SK-N-SH (cell line): ENCODE results near the gene MATK. TPM values are rescaled to one million over a fixed set of nuclear protein-coding genes. Genes with fewer than 3 reads are reported as not detected.

Source experiments
- CTCF ChIA-PET: fragments of 300-600, 350-600 bp; formaldehyde crosslinking; extraction: SDS; loops from one replicate; lab custom pipeline; 2021; lab: Yijun Ruan, JAX
- POLR2A ChIA-PET: fragments of 350-600 bp; sonication (Branson Sonifier 250); formaldehyde crosslinking; extraction: SDS; loops from one replicate; lab custom pipeline; 2020; ENCODE audit warnings: antibody characterized with exemption, inconsistent platforms; lab: Yijun Ruan, JAX
- DNase-seq: peaks from one replicate; pipeline ENCODE4 v3.0.0; 2012
- H2AFZ ChIP-seq: fragments of 200-600 bp; sonication (generic); 2 replicates; pipeline ENCODE4 v1.8.1; 2016; ENCODE audit warnings: antibody characterized with exemption, mild to moderate bottlenecking, low read depth
- H3F3A ChIP-seq: fragments of 200-600 bp; sonication (generic); replicated peaks from 2 replicates; pipeline ENCODE3; 2016; ENCODE audit warnings: antibody characterized with exemption, mild to moderate bottlenecking; ENCODE audit not compliant: insufficient read depth
- H3K27ac ChIP-seq, 2 experiments: fragments of 200-500 bp in 1 of 2; fragments of 200-600 bp in 1 of 2; sonication (Bioruptor generic) in 1 of 2; sonication (generic), shearing (Covaris generic) in 1 of 2; 2 replicates each; pipeline versions ENCODE4 v1.5.1 to v1.6.1; 2014 to 2016; ENCODE audit warnings: low read depth in 2 of 2, inconsistent platforms in 1 of 2, low read length in 1 of 2, mild to moderate bottlenecking in 1 of 2, mixed read lengths in 1 of 2
- H3K27me3 ChIP-seq: fragments of 200-600 bp; sonication (generic), shearing (Covaris generic); 2 replicates; pipeline ENCODE4 v1.6.1; 2016; ENCODE audit warnings: mixed run types; ENCODE audit not compliant: insufficient read depth
- H3K36me3 ChIP-seq, 2 experiments: fragments of 200-500 bp in 1 of 2; fragments of 200-600 bp in 1 of 2; sonication (Bioruptor generic) in 1 of 2; sonication (generic) in 1 of 2; replicated peaks in 1 of 2; 2 replicates each; pipeline versions ENCODE3 to v1.5.1; 2014 to 2016; ENCODE audit warnings: low read length in 1 of 2, mild to moderate bottlenecking in 1 of 2; ENCODE audit not compliant: insufficient read depth in 2 of 2, control insufficient read depth in 1 of 2
- H3K4me1 ChIP-seq, 2 experiments: fragments of 200-500 bp in 1 of 2; fragments of 200-600 bp in 1 of 2; sonication (Bioruptor generic) in 1 of 2; sonication (generic), shearing (Covaris generic) in 1 of 2; 2 replicates each; pipeline versions ENCODE4 v1.5.1 to v1.6.1; 2014 to 2016; ENCODE audit warnings: low read depth in 1 of 2, low read length in 1 of 2, mixed run types in 1 of 2; ENCODE audit not compliant: insufficient read depth in 2 of 2, control insufficient read depth in 1 of 2
- H3K4me2 ChIP-seq: fragments of 200-600 bp; sonication (generic), shearing (Covaris generic); 2 replicates; pipeline ENCODE4 v1.6.1; 2017; ENCODE audit warnings: mixed run types
- H3K4me3 ChIP-seq, 2 experiments: fragments of 200-500 bp in 1 of 2; fragments of 200-600 bp in 1 of 2; sonication (Bioruptor generic) in 1 of 2; sonication (generic), shearing (Covaris generic) in 1 of 2; 2 replicates each; pipeline versions ENCODE4 v1.5.1 to v1.8.1; 2014 to 2016; ENCODE audit warnings: low read depth in 2 of 2, inconsistent platforms in 1 of 2, low read length in 1 of 2, mild to moderate bottlenecking in 1 of 2, mixed read lengths in 1 of 2, moderate library complexity in 1 of 2
- H3K79me2 ChIP-seq: fragments of 200-600 bp; sonication (generic); 2 replicates; pipeline ENCODE4 v1.8.1; 2017; ENCODE audit warnings: mild to moderate bottlenecking; ENCODE audit not compliant: insufficient read depth
- H3K9ac ChIP-seq: fragments of 200-600 bp; sonication (generic); 2 replicates; pipeline ENCODE4 v1.6.1; 2017; ENCODE audit warnings: mixed run types
- H3K9me2 ChIP-seq: fragments of 200-600 bp; sonication (generic); 2 replicates; pipeline ENCODE4 v1.6.1; 2017; ENCODE audit warnings: mixed run types
- H3K9me3 ChIP-seq: fragments of 200-600 bp; sonication (generic); 2 replicates; pipeline ENCODE4 v1.6.1; 2017; ENCODE audit warnings: mixed run types, mild to moderate bottlenecking, moderate library complexity
- H4K20me1 ChIP-seq: fragments of 200-600 bp; sonication (generic); 2 replicates; pipeline ENCODE4 v1.6.1; 2017; ENCODE audit warnings: mild to moderate bottlenecking, mixed run types; ENCODE audit not compliant: insufficient read depth
- CHD2 ChIP-seq: fragments of 150-350 bp; IDR thresholded peaks from 2 replicates; pipeline ENCODE4 v1.6.1; 2018; ENCODE audit warnings: low read length; ENCODE audit not compliant: partially characterized antibody
- CTCF ChIP-seq: fragments of 200-600 bp; sonication (generic); IDR thresholded peaks from 2 replicates; pipeline ENCODE4 v1.6.1; 2017; ENCODE audit warnings: antibody characterized with exemption, mild to moderate bottlenecking, moderate library complexity
- EP300 ChIP-seq, 2 experiments: IDR thresholded peaks; 2 replicates each; pipeline versions ENCODE4 v1.4.0 to v1.6.1; 2012; ENCODE audit warnings: borderline replicate concordance in 1 of 2, low read depth in 1 of 2, low read length in 1 of 2
- IRF3 ChIP-seq: fragments of 150-350 bp; IDR thresholded peaks from 2 replicates; pipeline ENCODE4 v1.6.1; 2016; ENCODE audit warnings: mild to moderate bottlenecking, low read depth, low read length
- MAX ChIP-seq: IDR thresholded peaks from 2 replicates; pipeline ENCODE4 v1.4.0; 2012; ENCODE audit warnings: low read depth
- MXI1 ChIP-seq: IDR thresholded peaks from 2 replicates; pipeline ENCODE4 v1.6.1; 2012; ENCODE audit warnings: mild to moderate bottlenecking, low read depth, low read length, improper control_type of control experiment
- NFIC ChIP-seq: IDR thresholded peaks from 2 replicates; pipeline ENCODE4 v1.4.0; 2012; ENCODE audit warnings: borderline replicate concordance
- NRF1 ChIP-seq: IDR thresholded peaks from 2 replicates; pipeline ENCODE4 v1.6.1; 2012; ENCODE audit warnings: low read depth, mild to moderate bottlenecking, low read length
- POLR2AphosphoS5 ChIP-seq: IDR thresholded peaks from 2 replicates; pipeline ENCODE4 v1.6.1; 2012; ENCODE audit warnings: low read depth, low read length
- RAD21 ChIP-seq: IDR thresholded peaks from 2 replicates; pipeline ENCODE4 v1.6.1; 2012; ENCODE audit warnings: mild to moderate bottlenecking, low read length
- RFX5 ChIP-seq: IDR thresholded peaks from 2 replicates; pipeline ENCODE4 v1.6.1; 2012; ENCODE audit warnings: mild to moderate bottlenecking, improper control_type of control experiment, low read length
- RXRA ChIP-seq: IDR thresholded peaks from 2 replicates; pipeline ENCODE4 v1.4.0; 2012; ENCODE audit warnings: low read depth, mild to moderate bottlenecking, borderline replicate concordance
- TAF1 ChIP-seq: IDR thresholded peaks from 2 replicates; pipeline ENCODE4 v1.6.1; 2012; ENCODE audit warnings: low read depth, mild to moderate bottlenecking, low read length, moderate library complexity, borderline replicate concordance
- ZBTB33 ChIP-seq: IDR thresholded peaks from 2 replicates; pipeline ENCODE4 v1.4.0; 2012; ENCODE audit warnings: low read depth, borderline replicate concordance
- WGBS: methylation state at CpG from one replicate; pipeline ENCODE4 v1.1.6; 2017; ENCODE audit warnings: low lambda C conversion rate; 5-methylcytosine and 5-hydroxymethylcytosine counted together
- polyA plus RNA-seq, 3 experiments: library from polyadenylated mRNA; depleted of rRNA; stranded (reverse); fragments of >200 nt; gene quantifications; 2 replicates each; pipeline ENCODE4 v1.2.3, GENCODE V29; 2012
- TF ChIP-seq, protein P1 (sequence below): IDR thresholded peaks from 2 replicates; pipeline ENCODE4 v1.4.0; 2012; ENCODE audit warnings: low read depth, borderline replicate concordance
- TF ChIP-seq, protein P2 (sequence below): IDR thresholded peaks from 2 replicates; pipeline ENCODE4 v1.6.1; 2012; ENCODE audit warnings: mild to moderate bottlenecking, low read depth, low read length, moderate library complexity

Gene MATK
- polyA plus RNA-seq, 1 of the 3 experiments (the other 2 are of a cell fraction), result not detected

DNA sequence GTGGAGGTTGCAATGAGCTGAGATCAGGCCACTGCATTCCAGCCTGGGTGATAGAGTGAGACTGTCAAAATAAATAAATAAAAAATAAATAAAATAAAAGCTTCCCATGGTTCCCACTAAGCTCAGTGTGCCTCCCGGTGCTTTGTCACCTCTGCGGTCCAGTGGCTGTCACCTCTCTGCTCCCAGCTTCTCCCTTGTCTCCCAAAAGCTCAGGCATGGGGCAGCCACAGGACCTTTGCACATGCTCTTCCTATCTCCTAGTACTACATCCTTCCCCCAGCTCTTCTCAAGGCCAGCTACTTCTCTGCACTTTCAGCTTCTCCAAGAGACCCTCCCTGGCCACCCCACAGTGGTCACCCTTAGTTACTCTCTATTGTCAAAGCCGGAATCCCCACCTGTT, 7.6 kb upstream of the MATK start:
- Histone ChIP-seq H4K20me1 (no peaks in the 10 kb centered on the region), H3K27me3 (peaks cover 10% of the 10 kb centered on the region; the same call in 1 of the 2 replicates), H3K27ac (no peak overlapping the region), H3K4me1 (no peaks in the 10 kb centered on the region), H3K4me2 (no peak overlapping the region), H3K36me3 (no peaks in the 10 kb centered on the region), H3K9me2 (no peaks in the 10 kb centered on the region), H2AFZ (no peak overlapping the region), H3K9ac (no peak overlapping the region), H3K79me2 (no peaks in the 10 kb centered on the region), H3K9me3 (no peaks in the 10 kb centered on the region), H3F3A (no peaks in the 10 kb centered on the region)
- ChIA-PET CTCF (interaction anchor here (1.2 to 1.6 kb wide), 2 partner anchors 10 to 28 kb away, joined by 4 to 8 read pairs; no protein-coding TSS in a partner anchor), POLR2A (no interaction called here)
- 44% methylated on average over 3 of the region's 3 CpGs for WGBS
- no peak for DNase-seq
- TF ChIP-seq, protein P1, sequence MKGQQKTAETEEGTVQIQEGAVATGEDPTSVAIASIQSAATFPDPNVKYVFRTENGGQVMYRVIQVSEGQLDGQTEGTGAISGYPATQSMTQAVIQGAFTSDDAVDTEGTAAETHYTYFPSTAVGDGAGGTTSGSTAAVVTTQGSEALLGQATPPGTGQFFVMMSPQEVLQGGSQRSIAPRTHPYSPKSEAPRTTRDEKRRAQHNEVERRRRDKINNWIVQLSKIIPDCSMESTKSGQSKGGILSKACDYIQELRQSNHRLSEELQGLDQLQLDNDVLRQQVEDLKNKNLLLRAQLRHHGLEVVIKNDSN, result no peak
- TF ChIP-seq NFIC (no peak), TAF1 (no peak), MAX (no peak), RXRA (no peak), RAD21 (no peak), NRF1 (no peak), EP300 (IDR thresholded peaks at IDR 0.05; ENCODE audit: borderline replicate concordance in 1 of 2, low read depth in 1 of 2, low read length in 1 of 2) (no peak), ZBTB33 (no peak), CHD2 (no peak), RFX5 (no peak), CTCF (no peak), IRF3 (no peak), POLR2AphosphoS5 (no peak), MXI1 (no peak)
- TF ChIP-seq, protein P2, sequence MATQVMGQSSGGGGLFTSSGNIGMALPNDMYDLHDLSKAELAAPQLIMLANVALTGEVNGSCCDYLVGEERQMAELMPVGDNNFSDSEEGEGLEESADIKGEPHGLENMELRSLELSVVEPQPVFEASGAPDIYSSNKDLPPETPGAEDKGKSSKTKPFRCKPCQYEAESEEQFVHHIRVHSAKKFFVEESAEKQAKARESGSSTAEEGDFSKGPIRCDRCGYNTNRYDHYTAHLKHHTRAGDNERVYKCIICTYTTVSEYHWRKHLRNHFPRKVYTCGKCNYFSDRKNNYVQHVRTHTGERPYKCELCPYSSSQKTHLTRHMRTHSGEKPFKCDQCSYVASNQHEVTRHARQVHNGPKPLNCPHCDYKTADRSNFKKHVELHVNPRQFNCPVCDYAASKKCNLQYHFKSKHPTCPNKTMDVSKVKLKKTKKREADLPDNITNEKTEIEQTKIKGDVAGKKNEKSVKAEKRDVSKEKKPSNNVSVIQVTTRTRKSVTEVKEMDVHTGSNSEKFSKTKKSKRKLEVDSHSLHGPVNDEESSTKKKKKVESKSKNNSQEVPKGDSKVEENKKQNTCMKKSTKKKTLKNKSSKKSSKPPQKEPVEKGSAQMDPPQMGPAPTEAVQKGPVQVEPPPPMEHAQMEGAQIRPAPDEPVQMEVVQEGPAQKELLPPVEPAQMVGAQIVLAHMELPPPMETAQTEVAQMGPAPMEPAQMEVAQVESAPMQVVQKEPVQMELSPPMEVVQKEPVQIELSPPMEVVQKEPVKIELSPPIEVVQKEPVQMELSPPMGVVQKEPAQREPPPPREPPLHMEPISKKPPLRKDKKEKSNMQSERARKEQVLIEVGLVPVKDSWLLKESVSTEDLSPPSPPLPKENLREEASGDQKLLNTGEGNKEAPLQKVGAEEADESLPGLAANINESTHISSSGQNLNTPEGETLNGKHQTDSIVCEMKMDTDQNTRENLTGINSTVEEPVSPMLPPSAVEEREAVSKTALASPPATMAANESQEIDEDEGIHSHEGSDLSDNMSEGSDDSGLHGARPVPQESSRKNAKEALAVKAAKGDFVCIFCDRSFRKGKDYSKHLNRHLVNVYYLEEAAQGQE, result no peak
- TF ChIP-seq, all 33 proteins: peak for 0
- H3K4me3 ChIP-seq, result no peak overlapping the region
